ENCODE results near the gene SNX20. TPM values are rescaled to one million over a fixed set of nuclear protein-coding genes. Genes with fewer than 3 reads are reported as not detected.
A peak's percentile ranks its signal among the peaks of the same experiment; 100 is the strongest.

SNX20 gene
- total and polyA plus RNA-seq, 4 experiments from 2014 or later: 62.5 to 106 (median 89.5) TPM

DNA sequence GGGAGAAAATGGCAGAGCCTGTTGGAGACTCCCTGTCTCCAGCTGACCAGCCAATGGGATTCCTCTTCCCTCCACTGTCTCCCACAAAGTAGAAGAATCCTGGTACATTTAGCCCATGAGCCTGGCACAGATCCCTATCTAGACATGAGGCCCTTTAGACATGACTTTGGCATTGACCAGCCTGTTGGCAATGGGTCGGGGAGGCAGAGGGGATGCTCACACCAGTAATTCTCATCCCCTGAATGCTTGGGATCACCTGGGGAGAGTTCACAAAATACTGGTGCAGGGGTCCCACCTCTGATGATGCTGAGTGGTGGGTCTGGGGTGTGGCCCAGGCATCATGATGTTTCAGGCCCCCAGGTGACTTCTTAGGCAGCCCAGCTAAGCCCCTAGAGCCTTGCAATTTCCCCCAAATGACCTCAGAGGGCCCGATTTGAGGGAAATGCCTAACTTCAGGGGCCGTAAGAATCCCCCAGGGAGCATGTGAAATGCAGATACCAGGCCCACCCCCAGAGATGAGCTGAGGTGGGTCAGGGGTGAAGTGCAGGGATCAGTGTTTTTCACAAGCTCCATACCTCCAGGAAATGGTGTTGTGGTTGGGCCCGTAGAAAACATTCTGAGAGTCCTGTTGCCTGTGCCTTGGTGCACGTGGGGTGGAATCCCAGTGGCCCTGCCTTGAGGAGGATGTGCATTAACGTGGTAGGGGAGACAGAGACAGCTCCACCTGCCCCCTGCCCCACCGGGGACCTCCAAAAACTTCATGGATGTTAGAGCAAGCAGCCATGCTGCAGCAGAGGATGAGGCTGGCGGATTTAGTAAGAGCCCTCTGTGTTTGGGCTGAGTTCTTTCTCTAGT is 42.1 kb downstream of the SNX20 start:
- ChIA-PET POLR2A (ENCODE audit: partially characterized antibody) (no interaction called here), CTCF (ENCODE audit: partially characterized antibody) (no interaction called here)
- DNase-seq: no peak

DNA sequence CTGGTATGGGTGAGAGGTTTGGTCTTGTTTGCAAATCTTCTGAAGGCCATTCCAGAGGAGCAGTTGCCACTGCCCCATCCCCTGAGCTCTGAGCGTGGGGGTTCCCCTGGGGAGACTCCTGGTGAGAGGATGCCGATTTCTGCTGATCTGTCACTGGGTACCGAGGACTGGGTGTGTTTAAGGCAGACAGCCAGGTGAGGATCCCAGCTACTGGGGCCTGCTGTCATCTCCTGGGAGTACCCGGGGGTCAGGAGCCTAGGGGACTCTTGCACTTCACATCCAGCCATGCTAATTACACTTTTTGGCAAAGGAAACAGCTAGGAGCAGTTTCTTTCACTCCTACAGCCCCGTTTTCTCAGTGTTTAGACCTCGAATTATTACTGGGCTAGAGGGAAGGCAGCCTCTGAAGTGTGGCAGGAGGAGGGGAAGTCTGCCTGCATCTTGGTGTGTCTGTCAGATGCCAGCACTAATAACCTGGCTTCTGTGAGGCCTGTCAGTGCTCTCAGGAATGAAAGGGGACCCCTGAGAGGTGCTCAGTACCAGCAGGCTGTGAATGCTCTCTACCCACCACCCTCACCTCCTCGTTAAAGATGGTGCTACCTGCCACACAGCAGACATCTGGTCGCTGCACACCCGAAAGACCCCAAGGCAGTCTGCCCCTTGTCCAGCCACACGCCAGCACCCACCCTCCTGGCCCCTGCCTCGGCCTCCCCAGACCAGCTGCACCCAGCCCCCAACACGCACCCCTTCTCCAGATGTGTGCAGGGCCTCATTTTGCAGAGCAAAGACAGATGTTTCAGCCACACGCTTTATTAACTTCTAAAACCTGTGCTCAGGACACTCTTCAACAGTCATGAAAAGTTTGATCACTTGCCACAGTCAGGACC is 43.2 kb downstream of the SNX20 start:
- Mint-ChIP-seq H3K36me3 (no peaks in the 10 kb centered on the region), H3K4me3 (no peak overlapping the region), H3K4me1 (peaks cover 2 to 7% (median 5%) of the 10 kb centered on the region in 4 donors), H3K27ac (peak overlapping the region in 2 of 7 donors; percentile 36 to 79), H3K27me3 (no peaks in the 10 kb centered on the region), H3K9me3 (no peaks in the 10 kb centered on the region)
- Histone ChIP-seq H3K36me3 (ENCODE audit: insufficient read depth, low read length) (no peaks in the 10 kb centered on the region), H3K27me3 (ENCODE audit: insufficient read depth, low read length) (no peaks in the 10 kb centered on the region), H3K9me3 (ENCODE audit: control insufficient read depth in 1 of 2, low read length in 2 of 2) (no peaks in the 10 kb centered on the region), H3K27ac (ENCODE audit: low read depth, low read length) (no peak overlapping the region), H3K4me1 (ENCODE audit: insufficient read depth, low read length) (no peaks in the 10 kb centered on the region), H3K4me3 (ENCODE audit: low read length in 2 of 2) (no peak overlapping the region)
- ChIA-PET CTCF (ENCODE audit: partially characterized antibody) (interaction anchor here (0.5 to 2.8 kb wide), 2 partner anchors 28 to 149 kb away, joined by 3 to 9 read pairs; no protein-coding TSS in a partner anchor), POLR2A (ENCODE audit: partially characterized antibody) (interaction anchor here (0.8 kb wide), 1 partner anchor 168 kb away, joined by 3 read pairs; no protein-coding TSS in a partner anchor)
- no peak for DNase-seq
- intact Hi-C loops (cut with micrococcal nuclease): no loop called here

More for the DNA sequence above, 42.1 kb downstream of the SNX20 start:
- H3K9me3 ChIP-seq (ENCODE audit: control insufficient read depth in 1 of 2, low read length in 2 of 2): no peaks in the 10 kb centered on the region
- peak overlapping the region in 1 of 7 donors; percentile 53 for H3K27ac Mint-ChIP-seq
- H3K4me1 ChIP-seq (ENCODE audit: insufficient read depth, low read length): no peaks in the 10 kb centered on the region
- H3K4me3 Mint-ChIP-seq: no peak overlapping the region
- intact Hi-C loops (cut with micrococcal nuclease): no loop called here
- H3K27me3 ChIP-seq (ENCODE audit: insufficient read depth, low read length): no peaks in the 10 kb centered on the region
- no peaks in the 10 kb centered on the region for H3K9me3 Mint-ChIP-seq
- no peaks in the 10 kb centered on the region for H3K27me3 Mint-ChIP-seq
- no peak overlapping the region for H3K4me3 ChIP-seq (ENCODE audit: low read length in 2 of 2)
- no peaks in the 10 kb centered on the region for H3K36me3 ChIP-seq (ENCODE audit: insufficient read depth, low read length)
- H3K27ac ChIP-seq (ENCODE audit: low read depth, low read length): no peak overlapping the region
- peaks cover 2 to 7% (median 5%) of the 10 kb centered on the region in 4 donors for H3K4me1 Mint-ChIP-seq
- no peaks in the 10 kb centered on the region for H3K36me3 Mint-ChIP-seq

DNA sequence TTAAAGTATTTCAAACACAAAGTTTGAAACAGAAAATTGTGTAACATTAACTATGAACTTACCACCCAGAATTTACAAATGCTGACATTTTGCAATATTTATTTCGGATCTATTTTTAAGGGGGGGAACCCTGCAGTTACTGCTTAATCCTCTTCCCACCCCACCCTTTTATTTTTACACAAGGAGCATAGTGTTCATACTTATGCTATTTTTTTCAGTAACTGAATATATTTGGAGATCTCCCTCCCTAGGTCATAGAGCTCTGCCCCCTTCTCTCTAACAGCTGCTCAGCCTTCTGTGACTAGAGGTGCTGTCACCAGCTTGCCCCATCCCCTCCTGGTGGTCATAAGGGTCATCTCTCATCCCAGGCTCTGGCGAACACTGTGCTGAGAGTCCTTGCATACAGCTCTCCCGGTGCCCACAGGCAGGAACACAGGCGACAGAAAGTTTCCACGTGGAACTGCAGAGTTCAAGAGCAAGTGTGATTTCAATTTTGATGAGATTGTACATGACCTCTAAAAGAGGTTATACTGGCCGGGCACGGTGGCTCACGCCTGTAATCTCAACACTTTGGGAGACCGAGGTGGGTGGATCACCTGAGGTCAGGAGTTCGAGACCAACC is 44.2 kb downstream of the SNX20 start:
- POLR2A ChIA-PET (ENCODE audit: partially characterized antibody): interaction anchor here (0.8 kb wide), 1 partner anchor 169 kb away, joined by 3 read pairs; no protein-coding TSS in a partner anchor
- peak overlapping the region in 1 of 7 donors; percentile 37 for H3K27ac Mint-ChIP-seq
- CTCF ChIA-PET (ENCODE audit: partially characterized antibody): interaction anchor here (0.8 to 2.8 kb wide), 3 partner anchors 9 to 169 kb away, joined by 4 to 9 read pairs (median 6); no protein-coding TSS in a partner anchor
- H3K4me1 Mint-ChIP-seq: peaks cover 2 to 7% (median 5%) of the 10 kb centered on the region in 4 donors
- no peak for DNase-seq
- Histone ChIP-seq H3K27ac (ENCODE audit: low read depth, low read length) (no peak overlapping the region), H3K9me3 (ENCODE audit: control insufficient read depth in 1 of 2, low read length in 2 of 2) (no peaks in the 10 kb centered on the region), H3K4me1 (ENCODE audit: insufficient read depth, low read length) (no peaks in the 10 kb centered on the region), H3K36me3 (ENCODE audit: insufficient read depth, low read length) (no peaks in the 10 kb centered on the region), H3K4me3 (ENCODE audit: low read length in 2 of 2) (no peak overlapping the region), H3K27me3 (ENCODE audit: insufficient read depth, low read length) (no peaks in the 10 kb centered on the region)
- intact Hi-C loops (cut with micrococcal nuclease): no loop called here
- no peaks in the 10 kb centered on the region for H3K27me3 Mint-ChIP-seq
- H3K9me3 Mint-ChIP-seq: no peaks in the 10 kb centered on the region
- no peak overlapping the region for H3K4me3 Mint-ChIP-seq
- H3K36me3 Mint-ChIP-seq: peaks cover 4 to 6% of the 10 kb centered on the region in 2 donors

DNA sequence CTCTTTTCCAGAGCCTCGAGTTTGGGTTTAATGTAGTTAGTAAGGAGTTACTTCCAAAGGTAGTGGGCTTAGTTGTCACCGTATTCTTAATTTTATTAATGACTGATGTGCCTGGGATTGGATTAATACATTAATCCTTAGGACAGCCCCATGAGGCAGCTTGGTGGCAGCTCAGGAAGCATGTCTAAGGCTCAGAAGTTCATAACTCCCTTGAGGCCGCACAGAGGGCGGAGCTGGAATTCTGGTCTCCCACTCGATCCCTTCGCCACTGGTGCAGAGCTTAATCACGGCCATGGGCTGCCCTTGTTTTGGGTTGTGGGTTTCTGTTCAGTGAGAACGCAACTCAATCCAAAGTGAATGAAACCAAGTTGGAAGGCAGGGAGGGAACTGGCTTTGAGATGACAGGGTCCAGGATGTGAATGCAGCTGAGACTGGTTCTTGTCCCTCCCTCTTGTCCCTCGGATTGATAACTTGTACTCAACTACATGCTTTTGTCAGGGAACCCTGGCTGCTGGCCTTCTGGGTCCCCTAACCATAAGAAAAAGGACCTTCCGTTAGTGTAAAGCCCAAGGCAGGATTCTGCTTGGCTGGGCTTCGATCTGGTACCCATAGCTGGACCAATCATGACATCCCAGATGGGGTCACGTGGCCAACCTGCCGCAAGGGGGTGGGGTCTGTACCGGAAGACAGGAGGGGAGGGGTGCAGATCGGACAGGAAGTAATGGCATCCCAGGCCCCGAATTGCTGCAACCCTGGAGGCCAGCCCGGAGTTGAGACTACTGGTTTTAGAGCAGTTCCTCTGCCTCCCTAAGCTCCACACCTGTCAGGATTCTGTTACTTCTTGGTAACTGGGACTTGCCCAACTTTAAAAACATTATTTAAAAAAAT is 45.4 kb downstream of the SNX20 start:
- DNase-seq: peak in 3 of 5 donors; percentile 11 to 17 (median 17)
- Histone ChIP-seq H3K27me3 (ENCODE audit: insufficient read depth, low read length) (no peaks in the 10 kb centered on the region), H3K36me3 (ENCODE audit: insufficient read depth, low read length) (no peaks in the 10 kb centered on the region), H3K4me1 (ENCODE audit: insufficient read depth, low read length) (no peaks in the 10 kb centered on the region), H3K27ac (ENCODE audit: low read depth, low read length) (no peak overlapping the region), H3K4me3 (ENCODE audit: low read length in 2 of 2) (no peak overlapping the region), H3K9me3 (ENCODE audit: control insufficient read depth in 1 of 2, low read length in 2 of 2) (no peaks in the 10 kb centered on the region)
- Mint-ChIP-seq H3K4me1 (peaks cover 2 to 7% (median 5%) of the 10 kb centered on the region in 4 donors), H3K27ac (peak overlapping the region in 1 of 7 donors; percentile 43), H3K27me3 (no peaks in the 10 kb centered on the region), H3K36me3 (peaks cover 4 to 6% of the 10 kb centered on the region in 2 donors), H3K4me3 (no peak overlapping the region), H3K9me3 (no peaks in the 10 kb centered on the region)
- CTCF ChIA-PET (ENCODE audit: partially characterized antibody): interaction anchor here (1.1 to 2.8 kb wide), 4 partner anchors 9 to 171 kb away, joined by 3 to 9 read pairs (median 4); no protein-coding TSS in a partner anchor
- POLR2A ChIA-PET (ENCODE audit: partially characterized antibody): no interaction called here
- intact Hi-C loops (cut with micrococcal nuclease): no loop called here

DNA sequence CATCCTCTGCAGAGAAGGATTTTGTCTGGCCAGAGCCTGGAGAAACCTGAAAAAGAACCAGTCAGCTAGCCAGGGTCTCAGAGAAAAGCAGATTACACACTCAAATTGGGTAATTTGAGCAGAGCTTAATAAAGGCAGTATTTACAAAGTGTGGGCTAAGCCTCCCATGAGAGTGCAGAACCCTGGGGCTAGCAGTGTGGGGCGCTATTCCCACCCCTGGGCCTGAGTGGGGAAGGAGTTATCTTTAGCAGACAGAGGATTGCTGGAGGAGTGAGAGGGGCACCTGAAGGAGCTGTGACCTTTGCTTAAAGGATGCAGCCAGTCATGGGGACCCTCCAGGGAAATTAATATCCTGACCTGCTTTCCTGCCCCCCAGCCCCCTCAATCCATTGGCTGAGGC is 46.2 kb downstream of the SNX20 start:
- ChIA-PET CTCF (ENCODE audit: partially characterized antibody) (interaction anchor here (1.4 to 2.8 kb wide), 3 partner anchors 10 to 171 kb away, joined by 3 to 9 read pairs (median 6); no protein-coding TSS in a partner anchor), POLR2A (ENCODE audit: partially characterized antibody) (no interaction called here)
- Mint-ChIP-seq H3K27me3 (no peaks in the 10 kb centered on the region), H3K36me3 (peaks cover 4 to 6% of the 10 kb centered on the region in 2 donors), H3K27ac (peak overlapping the region in 2 of 7 donors; percentile 13 to 36), H3K9me3 (no peaks in the 10 kb centered on the region), H3K4me1 (peaks cover 2 to 7% (median 5%) of the 10 kb centered on the region in 4 donors), H3K4me3 (no peak overlapping the region)
- H3K36me3 ChIP-seq (ENCODE audit: insufficient read depth, low read length): no peaks in the 10 kb centered on the region
- H3K27me3 ChIP-seq (ENCODE audit: insufficient read depth, low read length): no peaks in the 10 kb centered on the region
- H3K9me3 ChIP-seq (ENCODE audit: control insufficient read depth in 1 of 2, low read length in 2 of 2): no peaks in the 10 kb centered on the region
- H3K4me1 ChIP-seq (ENCODE audit: insufficient read depth, low read length): no peaks in the 10 kb centered on the region
- H3K27ac ChIP-seq (ENCODE audit: low read depth, low read length): no peak overlapping the region
- DNase-seq: no peak
- H3K4me3 ChIP-seq (ENCODE audit: low read length in 2 of 2): no peak overlapping the region
- intact Hi-C loops (cut with micrococcal nuclease): no loop called here

DNA sequence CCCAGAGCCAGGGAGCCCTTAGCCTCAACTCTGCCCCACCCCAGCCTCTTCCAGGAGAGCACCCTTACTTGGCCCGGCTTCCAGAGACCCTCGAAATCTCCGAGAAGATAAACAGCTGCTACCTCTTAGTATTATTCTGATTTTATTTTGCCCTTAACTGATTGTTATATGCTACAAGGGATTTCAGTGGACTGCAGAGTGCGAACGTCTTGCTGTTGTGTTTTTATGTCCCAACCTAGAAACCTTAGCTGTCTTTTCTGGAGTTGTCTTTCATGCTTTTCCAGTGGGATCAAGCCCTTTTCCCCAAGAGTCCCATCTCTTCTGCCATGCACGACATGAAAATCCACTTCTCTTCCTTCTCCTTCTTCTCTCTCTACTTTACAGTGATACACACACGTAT is 47.0 kb downstream of the SNX20 start:
- peaks cover 0 to 1% (median 0%) of the 10 kb centered on the region in 8 donors for H3K9me3 Mint-ChIP-seq
- Histone ChIP-seq H3K36me3 (ENCODE audit: insufficient read depth, low read length) (no peaks in the 10 kb centered on the region), H3K4me1 (ENCODE audit: insufficient read depth, low read length) (no peaks in the 10 kb centered on the region), H3K4me3 (ENCODE audit: low read length in 2 of 2) (no peak overlapping the region), H3K27me3 (ENCODE audit: insufficient read depth, low read length) (no peaks in the 10 kb centered on the region), H3K27ac (ENCODE audit: low read depth, low read length) (no peak overlapping the region), H3K9me3 (ENCODE audit: control insufficient read depth in 1 of 2, low read length in 2 of 2) (no peaks in the 10 kb centered on the region)
- H3K4me1 Mint-ChIP-seq: peaks cover 2 to 7% (median 5%) of the 10 kb centered on the region in 4 donors
- no peak overlapping the region for H3K27ac Mint-ChIP-seq
- no peak for DNase-seq
- POLR2A ChIA-PET (ENCODE audit: partially characterized antibody): no interaction called here
- no peaks in the 10 kb centered on the region for H3K27me3 Mint-ChIP-seq
- no peak overlapping the region for H3K4me3 Mint-ChIP-seq
- CTCF ChIA-PET (ENCODE audit: partially characterized antibody): interaction anchor here (1.4 kb wide), 1 partner anchor 11 kb away, joined by 3 read pairs; no protein-coding TSS in a partner anchor
- H3K36me3 Mint-ChIP-seq: peaks cover 4 to 6% of the 10 kb centered on the region in 2 donors
- intact Hi-C loops (cut with micrococcal nuclease): no loop called here

Measured in CD4-positive, alpha-beta memory T cell (primary cell).